DOHH2 (cell line): ENCODE measurements around the gene SCAF11.

Experiments
- H3F3A ChIP-seq: fragments of 200-600 bp; sonication (generic), shearing (Covaris generic); 2 replicates; pipeline ENCODE4 v1.6.0; 2016; ENCODE audit warnings: antibody characterized with exemption, mild to moderate bottlenecking; ENCODE audit not compliant: control insufficient read depth, insufficient read depth
- H3K27ac ChIP-seq: fragments of 200-600 bp; sonication (generic); 2 replicates; pipeline ENCODE4 v1.5.1; 2014; ENCODE audit warnings: low read depth, mild to moderate bottlenecking, low read length, moderate library complexity
- H3K27me3 ChIP-seq: fragments of 200-600 bp; sonication (generic); 2 replicates; pipeline ENCODE4 v1.6.1; 2014; ENCODE audit warnings: mild to moderate bottlenecking, low read length, mixed read lengths; ENCODE audit not compliant: control insufficient read depth
- H3K36me3 ChIP-seq: fragments of 200-600 bp; sonication (generic); 2 replicates; pipeline ENCODE4 v1.6.1; 2014; ENCODE audit warnings: mild to moderate bottlenecking, low read length, moderate library complexity, mixed read lengths; ENCODE audit not compliant: control insufficient read depth
- H3K4me1 ChIP-seq: fragments of 200-600 bp; sonication (generic); 2 replicates; pipeline ENCODE4 v1.6.1; 2014; ENCODE audit warnings: mild to moderate bottlenecking, low read length, mixed read lengths; ENCODE audit not compliant: control insufficient read depth
- H3K4me2 ChIP-seq: fragments of 200-600 bp; sonication (generic); 2 replicates; pipeline ENCODE4 v1.6.0; 2014; ENCODE audit warnings: mild to moderate bottlenecking, low read length, moderate library complexity
- H3K4me3 ChIP-seq: fragments of 200-600 bp; sonication (generic); 2 replicates; pipeline ENCODE4 v1.5.1; 2014; ENCODE audit warnings: mild to moderate bottlenecking, low read length, mixed read lengths
- H3K79me2 ChIP-seq: fragments of 200-600 bp; sonication (generic); 2 replicates; pipeline ENCODE4 v1.6.1; 2014; ENCODE audit warnings: mild to moderate bottlenecking, low read length, mixed read lengths; ENCODE audit not compliant: control insufficient read depth
- H3K9me2 ChIP-seq: fragments of 200-600 bp; sonication (generic); replicated peaks from 2 replicates; pipeline ENCODE4 v1.6.1; 2014; ENCODE audit warnings: mild to moderate bottlenecking, low read length, mixed read lengths; ENCODE audit not compliant: control insufficient read depth
- H3K9me3 ChIP-seq: fragments of 200-600 bp; sonication (generic); 2 replicates; pipeline ENCODE4 v1.6.1; 2014; ENCODE audit warnings: antibody characterized with exemption, low read length, mixed read lengths; ENCODE audit not compliant: control insufficient read depth, insufficient read depth
- H4K20me1 ChIP-seq: fragments of 200-600 bp; sonication (generic); 2 replicates; pipeline ENCODE4 v1.6.0; 2014; ENCODE audit warnings: low read depth, mild to moderate bottlenecking, antibody characterized with exemption, low read length, moderate library complexity; ENCODE audit not compliant: control insufficient read depth, insufficient read depth
- EZH2phosphoT487 ChIP-seq: fragments of 200-600 bp; sonication (generic); IDR thresholded peaks from 2 replicates; pipeline ENCODE4 v1.6.1; 2017; ENCODE audit warnings: borderline replicate concordance, mild to moderate bottlenecking, antibody characterized with exemption, low read length, moderate library complexity, mixed read lengths
- TF ChIP-seq, protein P1 (sequence below): fragments of 200-600 bp; sonication (generic); IDR thresholded peaks from one replicate; pipeline ENCODE4 v1.5.1; 2014; ENCODE audit warnings: antibody characterized with exemption, mild to moderate bottlenecking, low read depth, low read length; ENCODE audit not compliant: poor library complexity, severe bottlenecking

Gene SCAF11

GRCh38 chr12:45928309-45928708, 62.1 kb downstream of the SCAF11 start:
- Histone ChIP-seq H3K4me1 (peaks cover 1% of the 10 kb centered on the region), H3F3A (no peaks in the 10 kb centered on the region), H3K9me3 (no peaks in the 10 kb centered on the region), H3K79me2 (no peaks in the 10 kb centered on the region), H3K4me3 (no peak overlapping the region), H3K27ac (no peak overlapping the region), H3K27me3 (no peaks in the 10 kb centered on the region), H3K9me2 (no peaks in the 10 kb centered on the region), H3K4me2 (no peak overlapping the region), H3K36me3 (peaks cover 86% of the 10 kb centered on the region), H4K20me1 (no peaks in the 10 kb centered on the region)
- TF ChIP-seq, protein P1, sequence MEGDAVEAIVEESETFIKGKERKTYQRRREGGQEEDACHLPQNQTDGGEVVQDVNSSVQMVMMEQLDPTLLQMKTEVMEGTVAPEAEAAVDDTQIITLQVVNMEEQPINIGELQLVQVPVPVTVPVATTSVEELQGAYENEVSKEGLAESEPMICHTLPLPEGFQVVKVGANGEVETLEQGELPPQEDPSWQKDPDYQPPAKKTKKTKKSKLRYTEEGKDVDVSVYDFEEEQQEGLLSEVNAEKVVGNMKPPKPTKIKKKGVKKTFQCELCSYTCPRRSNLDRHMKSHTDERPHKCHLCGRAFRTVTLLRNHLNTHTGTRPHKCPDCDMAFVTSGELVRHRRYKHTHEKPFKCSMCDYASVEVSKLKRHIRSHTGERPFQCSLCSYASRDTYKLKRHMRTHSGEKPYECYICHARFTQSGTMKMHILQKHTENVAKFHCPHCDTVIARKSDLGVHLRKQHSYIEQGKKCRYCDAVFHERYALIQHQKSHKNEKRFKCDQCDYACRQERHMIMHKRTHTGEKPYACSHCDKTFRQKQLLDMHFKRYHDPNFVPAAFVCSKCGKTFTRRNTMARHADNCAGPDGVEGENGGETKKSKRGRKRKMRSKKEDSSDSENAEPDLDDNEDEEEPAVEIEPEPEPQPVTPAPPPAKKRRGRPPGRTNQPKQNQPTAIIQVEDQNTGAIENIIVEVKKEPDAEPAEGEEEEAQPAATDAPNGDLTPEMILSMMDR = no peak
- no peak for TF ChIP-seq EZH2phosphoT487

DNA sequence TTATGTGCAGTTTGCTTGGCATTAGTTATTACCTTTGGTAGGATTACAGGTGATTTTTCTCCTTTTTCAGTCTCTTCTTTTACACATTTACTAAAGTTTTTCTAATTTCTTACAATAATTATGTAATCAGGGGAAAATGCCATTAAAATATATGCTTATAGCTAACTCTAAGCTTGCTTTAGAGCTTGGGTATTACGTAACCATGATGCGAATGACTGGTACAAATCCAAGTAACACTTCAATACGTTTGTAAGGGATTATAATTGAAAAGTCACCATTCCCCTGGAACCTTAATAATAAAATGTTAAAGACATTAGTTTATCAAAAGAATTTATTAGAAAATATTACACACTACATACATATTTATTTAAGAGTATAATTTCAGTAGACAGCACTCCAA, 71.6 kb downstream of the SCAF11 start:
- TF ChIP-seq EZH2phosphoT487 = no peak
- TF ChIP-seq, protein P1 = no peak
- Histone ChIP-seq H3K4me1 (peaks cover 12% of the 10 kb centered on the region), H3K36me3 (peaks cover 32% of the 10 kb centered on the region), H3K4me3 (no peak overlapping the region), H3K79me2 (no peaks in the 10 kb centered on the region), H3K27ac (no peak overlapping the region), H3K9me2 (no peaks in the 10 kb centered on the region), H3K9me3 (no peaks in the 10 kb centered on the region), H3F3A (peaks cover 8% of the 10 kb centered on the region), H3K27me3 (no peaks in the 10 kb centered on the region), H4K20me1 (peaks cover 3% of the 10 kb centered on the region; the same call in 1 of the 2 replicates), H3K4me2 (no peak overlapping the region)

DNA sequence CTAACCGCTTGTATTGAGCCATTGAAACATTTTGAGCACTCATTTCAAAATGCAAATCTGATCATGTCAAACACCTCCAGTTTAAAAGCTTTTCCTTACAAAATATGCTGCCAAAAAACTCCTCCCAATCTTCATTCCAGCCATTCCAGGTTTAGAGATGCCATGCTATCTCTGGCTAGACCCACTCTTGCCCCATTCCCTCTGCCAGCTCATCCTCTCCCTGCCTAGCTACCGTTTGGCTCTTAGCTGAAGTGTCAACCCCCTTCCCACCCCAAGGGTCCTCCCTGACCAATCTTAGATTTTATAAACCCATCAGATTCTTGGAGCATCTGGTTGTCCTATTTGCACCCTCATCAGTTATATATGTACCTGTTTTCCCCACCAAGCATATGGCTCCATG, 75.0 kb downstream of the SCAF11 start:
- no peaks in the 10 kb centered on the region for H3K9me3 ChIP-seq
- peaks cover 13% of the 10 kb centered on the region for H3F3A ChIP-seq
- no peak for TF ChIP-seq EZH2phosphoT487
- TF ChIP-seq, protein P1 = no peak
- H3K4me2 ChIP-seq = no peak overlapping the region
- H3K27me3 ChIP-seq = no peaks in the 10 kb centered on the region
- H4K20me1 ChIP-seq = peaks cover 3% of the 10 kb centered on the region; the same call in 1 of the 2 replicates
- peaks cover 5% of the 10 kb centered on the region for H3K36me3 ChIP-seq
- H3K4me1 ChIP-seq = peaks cover 29% of the 10 kb centered on the region
- no peaks in the 10 kb centered on the region for H3K9me2 ChIP-seq
- H3K4me3 ChIP-seq = no peak overlapping the region
- H3K27ac ChIP-seq = no peak overlapping the region
- H3K79me2 ChIP-seq = no peaks in the 10 kb centered on the region
